H9 (cell line): ENCODE measurements around the gene LGALS8. TPM values are rescaled to one million over a fixed set of nuclear protein-coding genes. Genes with fewer than 3 reads are reported as not detected.

Experiments
- DNase-seq: peaks from one replicate; pipeline ENCODE4 v3.0.0-alpha.2; 2017
- H2AFZ ChIP-seq: one replicate; pipeline ENCODE4 v1.6.1; 2013; ENCODE audit warnings: mild to moderate bottlenecking, low read length, control low read depth, moderate library complexity
- H2AK5ac ChIP-seq: 2 replicates; pipeline ENCODE4 v1.6.1; 2013; ENCODE audit warnings: low read length, control low read depth, mixed read lengths; ENCODE audit not compliant: insufficient read length
- H2BK120ac ChIP-seq: one replicate; pipeline ENCODE4 v1.6.1; 2013; ENCODE audit warnings: low read depth, mild to moderate bottlenecking, low read length, control low read depth, inconsistent platforms; ENCODE audit not compliant: poor library complexity, severe bottlenecking
- H2BK12ac ChIP-seq: 2 replicates; pipeline ENCODE4 v1.6.1; 2013; ENCODE audit warnings: low read length, control low read depth, mixed read lengths, low read depth; ENCODE audit not compliant: insufficient read length
- H2BK15ac ChIP-seq: 2 replicates; pipeline ENCODE4 v1.6.1; 2013; ENCODE audit warnings: low read depth, low read length, control low read depth
- H2BK20ac ChIP-seq: one replicate; pipeline ENCODE4 v1.6.1; 2013; ENCODE audit warnings: low read depth, mild to moderate bottlenecking, low read length, control low read depth, inconsistent platforms; ENCODE audit not compliant: poor library complexity, severe bottlenecking
- H2BK5ac ChIP-seq: 2 replicates; pipeline ENCODE4 v1.6.1; 2013; ENCODE audit warnings: low read length, control low read depth, mixed read lengths; ENCODE audit not compliant: insufficient read length
- H3K14ac ChIP-seq: 2 replicates; pipeline ENCODE4 v1.6.1; 2013; ENCODE audit warnings: low read length, control low read depth; ENCODE audit not compliant: insufficient read depth
- H3K18ac ChIP-seq: 2 replicates; pipeline ENCODE4 v1.6.1; 2013; ENCODE audit warnings: low read depth, mild to moderate bottlenecking, mixed read lengths, low read length, control low read depth; ENCODE audit not compliant: insufficient read length
- H3K23ac ChIP-seq: 2 replicates; pipeline ENCODE4 v1.6.1; 2013; ENCODE audit warnings: low read length, control low read depth, mixed read lengths, low read depth; ENCODE audit not compliant: insufficient read length
- H3K23me2 ChIP-seq: 2 replicates; pipeline ENCODE4 v1.6.1; 2013; ENCODE audit warnings: low read depth, mild to moderate bottlenecking, mixed read lengths, low read length, control low read depth; ENCODE audit not compliant: insufficient read length, poor library complexity, severe bottlenecking
- H3K27ac ChIP-seq: 2 replicates; pipeline ENCODE4 v1.5.1; 2013; ENCODE audit warnings: low read length, control low read depth, mixed read lengths, low read depth; ENCODE audit not compliant: insufficient read length
- H3K27me3 ChIP-seq: 2 replicates; pipeline ENCODE4 v1.6.1; 2013; ENCODE audit warnings: low read length, control low read depth, inconsistent platforms; ENCODE audit not compliant: insufficient read depth
- H3K4ac ChIP-seq: 2 replicates; pipeline ENCODE4 v1.6.1; 2013; ENCODE audit warnings: low read depth, mild to moderate bottlenecking, control low read depth, inconsistent platforms, low read length, moderate library complexity
- H3K4me1 ChIP-seq: 2 replicates; pipeline ENCODE4 v1.6.1; 2013; ENCODE audit warnings: low read length, control low read depth, inconsistent platforms; ENCODE audit not compliant: insufficient read depth
- H3K4me2 ChIP-seq: 2 replicates; pipeline ENCODE4 v1.6.1; 2013; ENCODE audit warnings: low read length, control low read depth, mixed read lengths; ENCODE audit not compliant: insufficient read length, insufficient read depth
- H3K56ac ChIP-seq: 2 replicates; pipeline ENCODE4 v1.6.1; 2013; ENCODE audit warnings: low read depth, mild to moderate bottlenecking, mixed read lengths, low read length, control low read depth; ENCODE audit not compliant: insufficient read length
- H3K79me1 ChIP-seq: 2 replicates; pipeline ENCODE4 v1.6.1; 2013; ENCODE audit warnings: low read depth, mild to moderate bottlenecking, moderate library complexity, low read length, control low read depth, inconsistent platforms; ENCODE audit not compliant: insufficient read depth, poor library complexity, severe bottlenecking
- H3K79me2 ChIP-seq: 2 replicates; pipeline ENCODE4 v1.6.1; 2013; ENCODE audit warnings: low read length, control low read depth, inconsistent platforms; ENCODE audit not compliant: insufficient read depth
- H3K9ac ChIP-seq: 2 replicates; pipeline ENCODE4 v1.6.1; 2013; ENCODE audit warnings: low read length, control low read depth, mixed read lengths; ENCODE audit not compliant: insufficient read length; ENCODE audit errors: extremely low read depth
- H3K9me3 ChIP-seq: one replicate; pipeline ENCODE4 v1.6.1; 2013; ENCODE audit warnings: low read depth, low read length, inconsistent platforms; ENCODE audit not compliant: control insufficient read depth
- H3T11ph ChIP-seq: one replicate; pipeline ENCODE4 v1.6.1; 2013; ENCODE audit warnings: mild to moderate bottlenecking, low read length, control low read depth, inconsistent platforms
- H4K20me1 ChIP-seq: one replicate; pipeline ENCODE4 v1.6.1; 2013; ENCODE audit not compliant: control insufficient read depth, insufficient read length, insufficient read depth
- H4K5ac ChIP-seq: 2 replicates; pipeline ENCODE4 v1.6.1; 2013; ENCODE audit warnings: low read depth, mild to moderate bottlenecking, mixed read lengths, low read length, control low read depth; ENCODE audit not compliant: insufficient read length
- H4K8ac ChIP-seq: replicated peaks from 2 replicates; pipeline ENCODE4 v1.6.1; 2013; ENCODE audit warnings: low read length, control low read depth, mixed read lengths, low read depth; ENCODE audit not compliant: insufficient read length
- H4K91ac ChIP-seq: 2 replicates; pipeline ENCODE4 v1.6.1; 2013; ENCODE audit warnings: low read depth, mild to moderate bottlenecking, moderate library complexity, mixed read lengths, low read length, control low read depth; ENCODE audit not compliant: insufficient read length
- H3K27ac Mint-ChIP-seq, 3 experiments: 2 replicates in 2 of 3; 3 replicates in 1 of 3; pipeline ENCODE4 v1.8.0; 2020 to 2021; ENCODE audit warnings: mixed read lengths in 3 of 3, mild to moderate bottlenecking in 1 of 3, moderate library complexity in 1 of 3
- H3K27me3 Mint-ChIP-seq: 2 replicates; pipeline ENCODE4 v1.8.0; 2021; ENCODE audit warnings: low read depth, mild to moderate bottlenecking, moderate library complexity, mixed read lengths
- H3K36me3 Mint-ChIP-seq, 3 experiments: 2 replicates in 2 of 3; 3 replicates in 1 of 3; pipeline ENCODE4 v1.8.0; 2020 to 2021; ENCODE audit warnings: low read depth in 3 of 3, mixed read lengths in 3 of 3; ENCODE audit not compliant: insufficient read depth in 1 of 3
- H3K4me1 Mint-ChIP-seq, 2 experiments: 2 replicates each; pipeline ENCODE4 v1.8.0; 2020; ENCODE audit warnings: mixed read lengths in 2 of 2
- H3K4me3 Mint-ChIP-seq, 2 experiments: 2 replicates in 1 of 2; 3 replicates in 1 of 2; pipeline ENCODE4 v1.8.0; 2020 to 2021; ENCODE audit warnings: mild to moderate bottlenecking in 2 of 2, mixed read lengths in 2 of 2, moderate library complexity in 1 of 2
- H3K9me3 Mint-ChIP-seq, 2 experiments: 2 replicates in 1 of 2; 3 replicates in 1 of 2; pipeline ENCODE4 v1.8.0; 2020; ENCODE audit warnings: mild to moderate bottlenecking in 2 of 2, mixed read lengths in 2 of 2, moderate library complexity in 1 of 2
- WGBS: extraction: QIAGEN DNeasy Blood & Tissue Kit; methylation state at CpG from one replicate; pipeline ENCODE4 v1.1.7; 2013; ENCODE audit warnings: missing lambda C conversion rate, low lambda C conversion rate, mixed read lengths; ENCODE audit not compliant: insufficient read length; ENCODE audit errors: extremely low coverage; 5-methylcytosine and 5-hydroxymethylcytosine counted together
- total RNA-seq: library from RNA; stranded (reverse); gene quantifications from 2 replicates; pipeline ENCODE4 v1.2.1, GENCODE V29; 2021
- TF ChIP-seq, protein P1 (sequence below): fragments of 200-600 bp; sonication (generic); conservative IDR thresholded peaks from 3 replicates; pipeline ENCODE4 v1.8.0; 2021; ENCODE audit warnings: antibody characterized with exemption, mild to moderate bottlenecking

Gene LGALS8
- total RNA-seq, 1 experiment from 2014 or later, result 14.2 TPM

GRCh38 chr1:236497908-236498307 is 25.9 kb upstream of the LGALS8 start:
- Histone ChIP-seq H2AFZ (no peak overlapping the region), H2BK12ac (no peak overlapping the region), H2BK120ac (no peak overlapping the region), H3K9ac (no peak overlapping the region), H4K5ac (no peak overlapping the region), H2BK20ac (no peak overlapping the region), H3K79me1 (no peaks in the 10 kb centered on the region), H4K20me1 (no peaks in the 10 kb centered on the region), H3K27ac (no peak overlapping the region), H3K14ac (no peak overlapping the region), H4K91ac (no peak overlapping the region), H2BK15ac (no peak overlapping the region), H2AK5ac (no peak overlapping the region), H3T11ph (no peak overlapping the region), H3K4me2 (no peak overlapping the region), H3K23ac (no peak overlapping the region), H3K27me3 (no peaks in the 10 kb centered on the region), H3K4ac (no peak overlapping the region), H3K23me2 (no peaks in the 10 kb centered on the region), H3K4me1 (peaks cover 2% of the 10 kb centered on the region; the same call in 1 of the 2 replicates), H3K18ac (no peak overlapping the region), H3K9me3 (no peaks in the 10 kb centered on the region), H4K8ac (no peak overlapping the region), H2BK5ac (no peak overlapping the region), H3K56ac (no peak overlapping the region), H3K79me2 (no peaks in the 10 kb centered on the region)
- H3K4me1 Mint-ChIP-seq, result peaks cover 18 to 24% of the 10 kb centered on the region in 2 experiments
- H3K27ac Mint-ChIP-seq, result peak overlapping the region in 1 of 3 experiments; percentile 50; a peak in 1 of 7 replicates
- H3K4me3 Mint-ChIP-seq, result no peak overlapping the region
- H3K9me3 Mint-ChIP-seq, result no peaks in the 10 kb centered on the region
- no peaks in the 10 kb centered on the region for H3K36me3 Mint-ChIP-seq
- H3K27me3 Mint-ChIP-seq, result no peaks in the 10 kb centered on the region
- WGBS, result no CpG with 5 or more reads among the region's 6 CpGs
- DNase-seq, result no peak
- TF ChIP-seq, protein P1, sequence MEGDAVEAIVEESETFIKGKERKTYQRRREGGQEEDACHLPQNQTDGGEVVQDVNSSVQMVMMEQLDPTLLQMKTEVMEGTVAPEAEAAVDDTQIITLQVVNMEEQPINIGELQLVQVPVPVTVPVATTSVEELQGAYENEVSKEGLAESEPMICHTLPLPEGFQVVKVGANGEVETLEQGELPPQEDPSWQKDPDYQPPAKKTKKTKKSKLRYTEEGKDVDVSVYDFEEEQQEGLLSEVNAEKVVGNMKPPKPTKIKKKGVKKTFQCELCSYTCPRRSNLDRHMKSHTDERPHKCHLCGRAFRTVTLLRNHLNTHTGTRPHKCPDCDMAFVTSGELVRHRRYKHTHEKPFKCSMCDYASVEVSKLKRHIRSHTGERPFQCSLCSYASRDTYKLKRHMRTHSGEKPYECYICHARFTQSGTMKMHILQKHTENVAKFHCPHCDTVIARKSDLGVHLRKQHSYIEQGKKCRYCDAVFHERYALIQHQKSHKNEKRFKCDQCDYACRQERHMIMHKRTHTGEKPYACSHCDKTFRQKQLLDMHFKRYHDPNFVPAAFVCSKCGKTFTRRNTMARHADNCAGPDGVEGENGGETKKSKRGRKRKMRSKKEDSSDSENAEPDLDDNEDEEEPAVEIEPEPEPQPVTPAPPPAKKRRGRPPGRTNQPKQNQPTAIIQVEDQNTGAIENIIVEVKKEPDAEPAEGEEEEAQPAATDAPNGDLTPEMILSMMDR, result no peak
